ENCODE results near the gene BEST4. TPM values are rescaled to one million over a fixed set of nuclear protein-coding genes. Genes with fewer than 3 reads are reported as not detected.

BEST4 gene
- total and polyA plus RNA-seq, 2 donors (not counting 1 experiment from before 2014, with no cell fraction given) = 0.30 to 1.3 TPM

GRCh38 chr1:44775930-44776729 lies 11.8 kb downstream of the BEST4 start:
- ATAC-seq (ENCODE audit: low read depth) (peak; percentile 40), DNase-seq (no peak)
- H3K9me3 Mint-ChIP-seq (ENCODE audit: insufficient read depth) = no peaks in the 10 kb centered on the region
- Histone ChIP-seq H3K79me2 (ENCODE audit: control insufficient read depth, insufficient read depth, low read length) (peaks cover 5% of the 10 kb centered on the region), H3K9ac (ENCODE audit: low read length) (peak overlapping the region; percentile 94), H3K4me1 (ENCODE audit: control insufficient read depth in 2 of 2, insufficient read depth in 2 of 2, low read length in 2 of 2) (peaks cover 14 to 28% of the 10 kb centered on the region in 2 donors), H3K36me3 (replicated peaks in 1 of 2; ENCODE audit: control extremely low read depth in 1 of 2, control insufficient read depth in 1 of 2, extremely low read depth in 1 of 2, insufficient read depth in 2 of 2, low read length in 1 of 2) (peaks cover 0 to 49% of the 10 kb centered on the region in 2 experiments), H3K27me3 (replicated peaks in 1 of 4; ENCODE audit: control extremely low read depth in 1 of 4, control insufficient read depth in 3 of 4, insufficient read depth in 4 of 4, low read length in 3 of 4) (no peaks in the 10 kb centered on the region), H3K4me3 (ENCODE audit: control extremely low read depth in 1 of 5, extremely low read depth in 1 of 5, insufficient read depth in 1 of 5, low read depth in 2 of 5, low read length in 4 of 5) (peak overlapping the region; percentile 60 to 99 (median 87)), H4K20me1 (ENCODE audit: control insufficient read depth, insufficient read depth, low read length, poor library complexity, severe bottlenecking) (peaks cover 35% of the 10 kb centered on the region), H3K9me3 (ENCODE audit: control extremely low read depth in 1 of 3, control insufficient read depth in 2 of 3, insufficient read depth in 1 of 3, low read length in 2 of 3) (no peaks in the 10 kb centered on the region), H3K4me2 (replicated peaks; ENCODE audit: low read depth, low read length, poor library complexity, severe bottlenecking) (peak overlapping the region; percentile 75), H3K27ac (ENCODE audit: low read length in 2 of 2) (peak overlapping the region; percentile 89 to 93), H2AFZ (ENCODE audit: insufficient read depth, low read depth, low read length, poor library complexity, severe bottlenecking) (peak overlapping the region; percentile 98)
- peak overlapping the region; percentile 95 for H3K4me3 Mint-ChIP-seq
- no peak for TF ChIP-seq EZH2 (IDR thresholded peaks at IDR 0.05; ENCODE audit: borderline replicate concordance, insufficient read depth, low read depth, low read length, poor library complexity, severe bottlenecking)
- TF ChIP-seq, protein P1, sequence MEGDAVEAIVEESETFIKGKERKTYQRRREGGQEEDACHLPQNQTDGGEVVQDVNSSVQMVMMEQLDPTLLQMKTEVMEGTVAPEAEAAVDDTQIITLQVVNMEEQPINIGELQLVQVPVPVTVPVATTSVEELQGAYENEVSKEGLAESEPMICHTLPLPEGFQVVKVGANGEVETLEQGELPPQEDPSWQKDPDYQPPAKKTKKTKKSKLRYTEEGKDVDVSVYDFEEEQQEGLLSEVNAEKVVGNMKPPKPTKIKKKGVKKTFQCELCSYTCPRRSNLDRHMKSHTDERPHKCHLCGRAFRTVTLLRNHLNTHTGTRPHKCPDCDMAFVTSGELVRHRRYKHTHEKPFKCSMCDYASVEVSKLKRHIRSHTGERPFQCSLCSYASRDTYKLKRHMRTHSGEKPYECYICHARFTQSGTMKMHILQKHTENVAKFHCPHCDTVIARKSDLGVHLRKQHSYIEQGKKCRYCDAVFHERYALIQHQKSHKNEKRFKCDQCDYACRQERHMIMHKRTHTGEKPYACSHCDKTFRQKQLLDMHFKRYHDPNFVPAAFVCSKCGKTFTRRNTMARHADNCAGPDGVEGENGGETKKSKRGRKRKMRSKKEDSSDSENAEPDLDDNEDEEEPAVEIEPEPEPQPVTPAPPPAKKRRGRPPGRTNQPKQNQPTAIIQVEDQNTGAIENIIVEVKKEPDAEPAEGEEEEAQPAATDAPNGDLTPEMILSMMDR (IDR thresholded peaks at IDR 0.05) = no peak
- H3K27me3 Mint-ChIP-seq = no peaks in the 10 kb centered on the region
- H3K4me1 Mint-ChIP-seq = peaks cover 37% of the 10 kb centered on the region
- ChIA-PET CTCF (interaction anchor here (0.8 to 2.9 kb wide), 12 partner anchors 8 to 237 kb away, joined by 3 to 39 read pairs (median 4); partner anchors contain the start of genes BEST4, HECTD3, PLK3 and PTCH2), POLR2A (interaction anchor here (0.6 to 2.5 kb wide), 22 partner anchors 8 to 742 kb away, joined by 3 to 25 read pairs (median 6); partner anchors contain the start of genes ARMH1, EIF2B3, HECTD3 and PLK3)
- WGBS (ENCODE audit: insufficient coverage) = 7% methylated on average over 29 of the region's 36 CpGs
- H3K27ac Mint-ChIP-seq = peak overlapping the region; percentile 94
- intact Hi-C loops (cut with micrococcal nuclease) = loop anchor here (1.0 to 5.0 kb wide), 6 partner anchors 10 to 236 kb away; partner anchors contain the start of genes HECTD3, KIF2C, RNU5D-1 and UROD
